Measurements from ENCODE around the gene CCDC184.

CCDC184 gene

GRCh38 chr12:48156652-48157017, 26.8 kb upstream of the CCDC184 start:
- no peak for TF ChIP-seq CTCF (IDR thresholded peaks at IDR 0.05; ENCODE audit: borderline replicate concordance, insufficient read depth, low read depth, low read length)
- H3K4me3 ChIP-seq (ENCODE audit: low read depth, low read length): peak overlapping the region; percentile 81

GRCh38 chr12:48157018-48157888, 26.2 kb upstream of the CCDC184 start, which contains the start of gene ASB8:
TSS of gene ASB8 (minus strand) at chr12:48157515. CDS start at chr12:48153496, 4,019 bp downstream.
- H3K4me3 ChIP-seq (ENCODE audit: low read depth, low read length): peak within 1 kb of the TSS; percentile 81
- TF ChIP-seq CTCF (IDR thresholded peaks at IDR 0.05; ENCODE audit: borderline replicate concordance, insufficient read depth, low read depth, low read length): peak; percentile 51; the same call in 1 of the 2 replicates

GRCh38 chr12:48157889-48158370, 25.5 kb upstream of the CCDC184 start:
- no peak for TF ChIP-seq CTCF (IDR thresholded peaks at IDR 0.05; ENCODE audit: borderline replicate concordance, insufficient read depth, low read depth, low read length)
- H3K4me3 ChIP-seq (ENCODE audit: low read depth, low read length): peak overlapping the region; percentile 40

- TF ChIP-seq CTCF (IDR thresholded peaks at IDR 0.05; ENCODE audit: borderline replicate concordance, insufficient read depth, low read depth, low read length): no peak
- no peak overlapping the region for H3K4me3 ChIP-seq (ENCODE audit: low read depth, low read length)
Observed at GRCh38 chr12:48160046-48160445, 23.4 kb upstream of the CCDC184 start.

GRCh38 chr12:48160807-48161206, 22.6 kb upstream of the CCDC184 start:
- H3K4me3 ChIP-seq (ENCODE audit: low read depth, low read length): no peak overlapping the region
- no peak for TF ChIP-seq CTCF (IDR thresholded peaks at IDR 0.05; ENCODE audit: borderline replicate concordance, insufficient read depth, low read depth, low read length)

- no peak overlapping the region for H3K4me3 ChIP-seq (ENCODE audit: low read depth, low read length)
- TF ChIP-seq CTCF (IDR thresholded peaks at IDR 0.05; ENCODE audit: borderline replicate concordance, insufficient read depth, low read depth, low read length): no peak
Observed at GRCh38 chr12:48163150-48163747, 20.2 kb upstream of the CCDC184 start.

All from GM12875 (cell line).